ENCODE results near the gene NCOA3. TPM values are rescaled to one million over a fixed set of nuclear protein-coding genes. Genes with fewer than 3 reads are reported as not detected.

Gene NCOA3
- total RNA-seq, 1 donor from 2014 or later = 25.5 TPM

DNA sequence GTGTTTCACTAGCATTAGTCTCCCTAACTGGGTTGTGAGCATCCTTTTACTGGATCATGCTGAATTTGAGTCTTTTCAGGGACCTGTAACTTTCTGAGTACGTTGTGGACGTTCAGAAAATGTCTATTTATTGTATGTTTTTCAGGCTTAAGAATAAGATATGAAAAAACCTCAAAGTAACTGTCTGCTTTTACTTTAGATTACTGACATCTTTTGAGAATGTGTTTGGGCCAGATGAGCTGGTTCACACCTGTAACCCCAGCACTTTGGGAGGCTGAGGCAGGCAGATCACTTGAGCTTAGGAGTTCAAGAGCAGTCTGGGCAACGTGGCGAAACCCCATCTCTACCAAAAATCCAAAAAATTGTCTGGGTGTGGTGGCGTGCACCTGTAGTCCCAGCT is 32.7 kb downstream of the NCOA3 start:
- TF ChIP-seq, protein P1, sequence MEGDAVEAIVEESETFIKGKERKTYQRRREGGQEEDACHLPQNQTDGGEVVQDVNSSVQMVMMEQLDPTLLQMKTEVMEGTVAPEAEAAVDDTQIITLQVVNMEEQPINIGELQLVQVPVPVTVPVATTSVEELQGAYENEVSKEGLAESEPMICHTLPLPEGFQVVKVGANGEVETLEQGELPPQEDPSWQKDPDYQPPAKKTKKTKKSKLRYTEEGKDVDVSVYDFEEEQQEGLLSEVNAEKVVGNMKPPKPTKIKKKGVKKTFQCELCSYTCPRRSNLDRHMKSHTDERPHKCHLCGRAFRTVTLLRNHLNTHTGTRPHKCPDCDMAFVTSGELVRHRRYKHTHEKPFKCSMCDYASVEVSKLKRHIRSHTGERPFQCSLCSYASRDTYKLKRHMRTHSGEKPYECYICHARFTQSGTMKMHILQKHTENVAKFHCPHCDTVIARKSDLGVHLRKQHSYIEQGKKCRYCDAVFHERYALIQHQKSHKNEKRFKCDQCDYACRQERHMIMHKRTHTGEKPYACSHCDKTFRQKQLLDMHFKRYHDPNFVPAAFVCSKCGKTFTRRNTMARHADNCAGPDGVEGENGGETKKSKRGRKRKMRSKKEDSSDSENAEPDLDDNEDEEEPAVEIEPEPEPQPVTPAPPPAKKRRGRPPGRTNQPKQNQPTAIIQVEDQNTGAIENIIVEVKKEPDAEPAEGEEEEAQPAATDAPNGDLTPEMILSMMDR (IDR thresholded peaks at IDR 0.05; ENCODE audit: insufficient read depth, low read length, severe bottlenecking) = no peak
- FAIRE-seq = no peak
- Histone ChIP-seq H3K36me3 (ENCODE audit: control insufficient read depth, insufficient read depth, low read length) (peaks cover 4% of the 10 kb centered on the region), H3K27me3 (ENCODE audit: control insufficient read depth, insufficient read depth, low read length) (no peaks in the 10 kb centered on the region), H3K4me3 (ENCODE audit: low read depth, low read length) (no peak overlapping the region)
- DNase-seq (ENCODE audit: low read depth) = no peak

DNA sequence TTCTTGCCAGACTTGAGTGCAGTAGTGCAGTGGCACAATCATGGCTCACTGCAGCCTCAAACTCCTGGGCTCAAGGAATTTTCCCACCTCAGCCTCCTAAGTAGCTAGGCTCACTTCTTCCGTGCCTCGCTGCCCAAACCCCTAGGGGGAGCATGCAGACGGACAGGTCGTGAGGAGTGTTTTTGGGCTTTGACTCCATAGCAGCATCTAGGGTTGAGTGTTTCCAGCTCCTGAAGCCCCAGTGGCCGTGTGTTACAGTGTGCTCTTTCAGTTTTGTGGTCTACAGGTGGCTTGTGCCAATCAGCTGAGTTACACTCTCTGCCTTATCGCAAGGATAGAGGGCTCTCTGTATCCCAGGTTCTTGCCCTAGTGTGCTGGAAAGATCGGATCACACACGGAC is 33.4 kb downstream of the NCOA3 start:
- DNase-seq (ENCODE audit: low read depth) = no peak
- Histone ChIP-seq H3K4me3 (ENCODE audit: low read depth, low read length) (no peak overlapping the region), H3K27me3 (ENCODE audit: control insufficient read depth, insufficient read depth, low read length) (no peaks in the 10 kb centered on the region), H3K36me3 (ENCODE audit: control insufficient read depth, insufficient read depth, low read length) (peaks cover 4% of the 10 kb centered on the region)
- TF ChIP-seq, protein P1 (IDR thresholded peaks at IDR 0.05; ENCODE audit: insufficient read depth, low read length, severe bottlenecking) = no peak
- no peak for FAIRE-seq

DNA sequence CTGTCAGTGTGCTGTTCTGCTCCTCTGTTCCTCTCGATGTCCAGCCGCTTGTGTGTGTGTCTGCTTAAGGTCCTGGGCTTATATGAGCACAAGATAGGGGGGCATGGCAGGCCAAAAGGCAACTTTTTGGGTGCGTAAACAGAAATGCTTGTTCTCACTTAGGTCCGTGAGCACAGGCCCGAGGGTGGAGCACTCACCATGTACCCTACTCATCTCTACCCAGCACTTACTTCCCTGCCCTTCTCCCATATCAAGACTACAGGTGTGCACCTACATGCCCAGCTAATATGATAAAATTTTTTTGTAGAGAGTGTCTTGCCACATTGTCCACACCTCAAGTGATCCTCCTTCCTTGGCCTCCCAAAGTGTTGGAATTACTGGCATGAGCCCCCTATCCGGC is 34.3 kb downstream of the NCOA3 start:
- DNase-seq (ENCODE audit: low read depth) = no peak
- Histone ChIP-seq H3K4me3 (ENCODE audit: low read depth, low read length) (no peak overlapping the region), H3K27me3 (ENCODE audit: control insufficient read depth, insufficient read depth, low read length) (no peaks in the 10 kb centered on the region), H3K36me3 (ENCODE audit: control insufficient read depth, insufficient read depth, low read length) (peaks cover 4% of the 10 kb centered on the region)
- no peak for FAIRE-seq
- TF ChIP-seq, protein P1 (IDR thresholded peaks at IDR 0.05; ENCODE audit: insufficient read depth, low read length, severe bottlenecking) = no peak

DNA sequence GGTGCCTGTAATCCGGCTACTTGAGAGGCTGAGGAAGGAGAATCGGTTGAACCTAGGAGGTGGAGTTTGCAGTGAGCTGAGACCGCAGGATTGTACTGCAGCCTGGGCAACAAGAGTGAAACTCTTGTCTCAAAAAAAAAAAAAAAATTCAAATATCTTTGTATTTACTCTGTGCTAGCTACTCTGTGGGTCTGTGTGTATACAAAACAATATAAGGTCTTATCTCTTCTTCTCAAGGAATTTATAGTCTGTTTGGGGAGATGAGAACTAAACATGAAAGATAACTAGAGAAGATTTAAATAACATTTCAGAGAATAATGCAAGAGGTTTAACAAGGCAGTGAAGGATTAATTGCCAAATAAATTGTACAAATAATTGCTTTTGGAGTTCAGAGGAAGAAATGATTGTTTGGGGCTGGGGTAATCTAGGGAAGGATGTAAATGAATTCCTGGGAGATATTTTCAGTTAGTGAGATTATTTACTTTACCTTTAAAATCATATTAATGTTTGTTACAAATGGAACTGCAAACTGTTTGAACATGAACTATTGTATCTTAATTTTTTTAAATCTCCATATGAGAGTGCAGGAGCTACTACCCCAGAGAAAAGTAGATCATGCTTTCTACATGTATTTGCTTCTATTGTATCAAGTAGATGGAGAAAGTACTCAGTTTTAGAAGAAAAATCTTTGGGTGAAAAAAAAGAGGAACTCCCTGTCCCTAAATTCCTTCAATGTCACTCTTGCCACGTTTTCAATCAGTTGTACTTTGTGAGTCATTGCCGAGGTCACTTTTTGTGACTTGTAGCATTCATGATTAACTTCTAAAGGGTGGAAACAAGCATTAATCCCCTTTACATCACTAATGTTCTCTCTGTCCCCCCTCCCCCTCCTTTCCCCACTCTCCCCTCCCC is 39.0 kb downstream of the NCOA3 start:
- H3K4me3 ChIP-seq (ENCODE audit: low read depth, low read length) = no peak overlapping the region
- H3K27me3 ChIP-seq (ENCODE audit: control insufficient read depth, insufficient read depth, low read length) = no peaks in the 10 kb centered on the region
- H3K36me3 ChIP-seq (ENCODE audit: control insufficient read depth, insufficient read depth, low read length) = peaks cover 2% of the 10 kb centered on the region
- TF ChIP-seq, protein P1 (IDR thresholded peaks at IDR 0.05; ENCODE audit: insufficient read depth, low read length, severe bottlenecking) = no peak
- DNase-seq (ENCODE audit: low read depth) (no peak), FAIRE-seq (no peak)

DNA sequence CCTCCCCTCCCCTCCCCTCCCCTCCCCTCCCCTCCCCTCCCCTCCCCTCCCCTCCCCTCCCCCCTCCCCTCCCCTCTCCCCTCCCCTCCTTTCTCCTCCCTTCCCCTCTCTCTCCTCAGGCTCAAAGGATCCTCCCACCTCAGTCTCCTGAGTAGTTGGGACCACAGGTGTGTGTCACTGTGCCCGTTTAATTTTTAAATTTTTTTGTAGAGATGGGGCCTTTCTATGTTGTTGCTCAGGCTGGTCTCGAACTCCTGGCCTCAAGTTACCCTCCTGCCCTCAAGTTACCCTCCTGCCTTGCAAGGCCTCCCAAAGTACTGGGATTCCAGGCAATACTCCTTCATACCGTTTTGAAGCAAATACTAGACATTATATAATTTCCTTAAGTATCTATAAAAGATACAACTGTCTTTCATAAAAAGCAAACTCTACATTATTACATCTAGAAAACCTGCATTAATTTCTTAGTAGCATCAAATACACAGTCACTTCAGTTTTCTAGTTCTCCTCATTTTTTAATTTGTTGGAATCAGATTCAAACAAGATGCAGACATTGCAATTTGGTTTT is 39.8 kb downstream of the NCOA3 start:
- Histone ChIP-seq H3K36me3 (ENCODE audit: control insufficient read depth, insufficient read depth, low read length) (no peaks in the 10 kb centered on the region), H3K27me3 (ENCODE audit: control insufficient read depth, insufficient read depth, low read length) (no peaks in the 10 kb centered on the region), H3K4me3 (ENCODE audit: low read depth, low read length) (no peak overlapping the region)
- TF ChIP-seq, protein P1 (IDR thresholded peaks at IDR 0.05; ENCODE audit: insufficient read depth, low read length, severe bottlenecking) = no peak
- DNase-seq (ENCODE audit: low read depth) (no peak), FAIRE-seq (no peak)

Data from bronchial epithelial cell (primary cell).